GM21381 (cell line): Measurements from ENCODE around the gene COLQ.
"Not testable (repeated sequence)": the region's sequence is repeated elsewhere in the genome, so short reads cannot be mapped to it uniquely, and the experiment has no call there.

Source experiments
- ATAC-seq: cut with Tn5 transposase; IDR thresholded peaks from one replicate; pipeline ENCODE4 v1.9.1; 2021; ENCODE audit warnings: mild to moderate bottlenecking, moderate library complexity; ENCODE audit not compliant: unreplicated experiment

Gene COLQ

DNA sequence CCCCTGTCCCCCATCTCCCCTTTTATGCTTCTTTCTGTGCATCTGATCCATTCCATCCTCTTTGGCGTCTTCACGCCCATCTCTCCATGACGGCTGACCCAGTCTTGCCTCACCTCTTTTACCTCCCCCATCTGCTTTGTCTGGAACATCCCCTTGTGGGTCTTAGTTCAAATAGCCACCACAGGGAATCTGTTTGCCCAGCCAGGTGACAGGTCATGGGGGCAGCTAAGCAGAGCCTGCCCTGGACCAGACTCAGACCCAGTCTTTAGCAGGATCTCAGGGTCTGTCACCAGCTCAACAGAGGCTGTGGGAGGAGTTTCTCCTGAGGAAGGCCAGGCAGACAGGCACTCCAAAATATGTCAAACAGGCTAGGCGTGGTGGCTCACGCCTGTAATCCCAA lies 28.1 kb downstream of the COLQ start:
- no peak for ATAC-seq

GRCh38 chr3:15492847-15493360 lies 28.6 kb downstream of the COLQ start:
- ATAC-seq, result no peak

DNA sequence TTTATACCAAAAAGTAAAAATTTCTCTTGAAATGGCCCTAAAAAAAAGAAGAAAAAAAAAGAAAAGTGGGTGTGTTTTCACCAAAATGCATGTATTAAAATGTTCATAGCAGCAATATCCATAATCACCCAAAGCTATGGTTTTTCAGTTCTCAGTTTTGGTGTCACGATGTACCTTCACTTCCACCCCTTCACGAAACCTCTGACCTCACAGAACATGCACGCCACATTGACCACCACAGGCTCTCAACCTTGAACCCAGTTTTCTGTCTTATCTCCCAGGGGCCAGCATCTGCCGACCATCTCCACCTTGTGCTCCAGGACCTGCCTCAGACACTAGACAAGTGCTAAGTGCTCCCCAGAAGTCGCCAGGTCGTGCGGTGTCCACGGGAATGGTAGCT lies 30.4 kb downstream of the COLQ start:
- ATAC-seq, result no peak

DNA sequence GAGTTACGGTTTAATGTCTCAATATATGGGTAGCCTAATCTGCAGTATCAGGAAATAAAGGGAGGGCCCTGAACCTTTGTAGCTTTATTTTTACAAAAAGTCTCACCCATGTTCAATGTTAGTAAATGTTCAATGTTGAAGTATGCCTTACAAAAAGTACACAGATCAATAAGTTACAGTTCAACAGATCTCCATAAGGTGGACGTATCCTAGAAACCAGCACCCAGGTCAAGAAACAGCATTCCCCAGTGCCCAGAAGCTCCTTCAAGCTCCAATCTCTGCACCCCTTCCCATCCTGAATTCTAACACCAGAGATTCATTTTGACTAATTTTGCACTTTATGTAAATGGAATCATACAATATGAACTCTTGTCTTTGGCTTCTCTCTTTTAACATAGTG lies 31.3 kb downstream of the COLQ start:
- ATAC-seq, result no peak

DNA sequence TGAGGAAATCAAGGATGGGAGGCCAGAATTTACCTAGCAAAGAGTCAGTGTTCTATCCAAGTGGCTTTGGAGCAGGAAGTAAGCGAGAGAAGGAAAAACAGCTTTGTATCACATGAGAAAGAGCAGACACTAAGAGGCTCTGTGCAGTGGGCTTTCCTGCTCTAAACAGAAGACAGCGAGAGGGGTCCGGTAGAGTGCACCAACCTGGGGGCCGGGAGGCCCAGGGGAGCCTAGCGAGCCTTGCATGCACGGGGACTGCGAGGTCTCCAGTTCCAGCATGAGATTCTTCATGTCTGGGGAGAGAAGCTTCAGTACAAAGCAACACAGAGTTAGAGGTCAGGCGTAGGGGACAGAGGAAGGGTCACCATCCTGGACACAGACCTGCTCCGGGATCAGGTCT lies 33.5 kb downstream of the COLQ start:
- ATAC-seq, result no peak

DNA sequence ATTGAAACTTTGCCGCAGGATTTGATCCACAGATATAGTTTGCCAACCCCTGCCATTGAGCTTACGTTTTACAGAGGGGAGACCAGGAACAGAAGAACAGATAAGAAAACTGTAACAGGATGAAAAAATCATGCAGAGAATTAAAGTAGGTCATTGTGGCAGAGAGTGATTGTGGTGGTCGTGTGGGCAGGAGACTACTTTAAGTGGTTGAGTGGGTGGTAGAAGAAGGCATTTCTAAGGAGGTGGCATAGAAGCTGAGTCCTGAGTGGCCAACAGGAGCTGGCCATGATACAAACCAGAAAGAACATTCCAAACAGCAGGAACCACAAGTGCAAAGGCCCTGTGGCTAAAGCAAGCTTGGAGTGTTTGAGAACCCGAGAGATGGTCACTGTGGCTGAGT lies 34.5 kb downstream of the COLQ start:
- no peak for ATAC-seq

DNA sequence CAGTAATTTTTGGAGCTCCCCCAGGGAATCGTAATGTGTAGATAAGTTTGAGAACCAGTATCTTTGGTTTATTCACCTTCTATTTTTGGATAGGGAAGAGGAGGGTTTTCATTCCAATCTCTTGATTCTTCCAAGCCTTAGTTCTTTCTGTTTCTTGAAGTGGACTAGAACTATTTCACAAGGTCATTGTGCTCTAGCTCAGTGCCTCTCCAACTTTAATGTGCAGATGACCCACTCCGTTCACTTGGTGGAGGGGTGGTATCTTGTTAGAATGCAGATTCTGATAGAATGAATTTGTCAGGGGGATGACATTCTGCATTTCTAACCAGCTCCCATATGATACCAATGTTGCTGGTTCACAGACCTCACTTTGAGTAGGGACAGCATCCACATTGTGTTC lies 35.5 kb downstream of the COLQ start:
- ATAC-seq, result no peak

- not testable (repeated sequence) for ATAC-seq
These were observed 37.0 kb downstream of the COLQ start for GRCh38 chr3:15484551-15484950.

DNA sequence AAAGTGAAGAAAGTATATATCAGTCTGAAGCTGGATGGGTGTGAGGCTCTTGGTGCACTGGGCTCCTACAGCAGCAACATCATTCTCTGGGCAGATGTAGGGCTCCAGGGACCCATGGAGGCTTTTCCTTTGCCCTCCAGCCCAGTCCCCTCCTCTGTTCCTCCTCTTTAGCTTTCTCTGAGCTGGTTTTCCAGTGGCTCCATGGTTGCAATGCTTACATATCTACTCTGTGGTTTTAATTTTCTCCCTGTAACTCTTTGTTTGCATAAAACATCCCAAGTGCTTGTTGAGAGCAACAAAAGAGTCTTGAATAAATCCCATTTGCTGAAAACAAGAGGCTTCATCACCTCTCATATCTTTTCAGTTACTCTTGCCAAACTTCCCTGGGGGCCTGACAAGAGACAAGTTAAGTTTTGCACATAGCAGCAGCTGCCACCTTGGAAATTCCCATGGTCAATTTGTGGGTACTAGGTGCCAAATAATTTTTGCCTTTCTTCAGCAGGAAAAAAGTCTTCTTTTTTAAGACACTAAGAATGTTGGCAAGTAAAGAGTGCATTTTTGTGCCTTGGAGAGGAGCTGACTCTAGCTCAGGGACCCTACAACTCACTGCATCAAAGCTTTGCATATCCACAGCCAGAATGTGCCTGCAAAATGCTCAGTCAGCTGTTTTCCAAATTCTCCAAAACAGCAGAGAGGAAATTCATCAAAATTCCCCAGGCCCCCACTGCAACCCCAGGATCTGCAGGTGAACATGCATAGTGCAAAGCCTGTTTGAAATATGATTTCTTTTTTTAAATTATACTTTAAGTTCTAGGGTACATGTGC lies 41.9 kb downstream of the COLQ start:
- ATAC-seq, result no peak

- no peak for ATAC-seq
These were observed 42.9 kb downstream of the COLQ start for GRCh38 chr3:15478640-15478979.

- ATAC-seq, result no peak
These were observed 43.4 kb downstream of the COLQ start for GRCh38 chr3:15477951-15478639.

GRCh38 chr3:15476378-15476777 lies 45.1 kb downstream of the COLQ start:
- no peak for ATAC-seq

DNA sequence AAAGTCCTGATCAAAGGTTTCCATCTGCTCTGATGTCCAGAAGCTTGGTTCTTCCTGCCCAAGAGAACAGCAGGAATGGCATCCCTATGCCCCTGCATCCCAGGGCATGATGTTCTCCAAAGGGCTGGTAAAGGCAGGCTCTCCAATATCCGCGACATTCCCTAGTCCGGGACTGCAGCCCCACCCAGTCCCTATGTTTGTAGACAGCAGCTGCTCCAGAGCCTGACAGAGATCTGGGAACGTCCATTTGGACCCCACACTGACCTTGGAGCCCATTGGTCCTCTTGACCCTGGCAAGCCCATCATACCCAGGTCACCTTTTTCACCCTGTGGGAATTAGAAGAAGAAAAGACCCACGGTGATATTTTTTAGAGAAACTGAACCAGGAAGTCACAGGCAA lies 46.3 kb downstream of the COLQ start:
- no peak for ATAC-seq

GRCh38 chr3:15471861-15472260 lies 49.6 kb downstream of the COLQ start:
- no peak for ATAC-seq

DNA sequence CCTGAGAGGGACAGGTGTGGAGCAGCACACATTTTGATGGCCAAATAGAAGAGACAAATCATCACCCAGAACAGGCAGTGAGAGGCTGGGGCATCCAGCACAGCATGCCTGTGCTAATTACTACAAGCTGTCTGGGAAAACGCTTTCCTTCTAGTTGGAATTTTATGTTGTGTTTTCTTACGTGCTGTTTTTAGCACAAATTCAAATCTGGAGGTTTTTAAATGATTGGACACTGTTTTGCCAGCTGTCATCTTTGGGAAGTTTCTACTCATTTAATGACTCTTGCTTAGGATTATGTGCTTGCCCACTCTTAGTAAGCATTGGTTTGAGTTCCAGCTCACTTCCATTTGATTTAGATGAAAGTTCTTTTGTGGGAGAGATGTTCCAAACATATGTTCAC lies 50.7 kb downstream of the COLQ start:
- ATAC-seq, result no peak

DNA sequence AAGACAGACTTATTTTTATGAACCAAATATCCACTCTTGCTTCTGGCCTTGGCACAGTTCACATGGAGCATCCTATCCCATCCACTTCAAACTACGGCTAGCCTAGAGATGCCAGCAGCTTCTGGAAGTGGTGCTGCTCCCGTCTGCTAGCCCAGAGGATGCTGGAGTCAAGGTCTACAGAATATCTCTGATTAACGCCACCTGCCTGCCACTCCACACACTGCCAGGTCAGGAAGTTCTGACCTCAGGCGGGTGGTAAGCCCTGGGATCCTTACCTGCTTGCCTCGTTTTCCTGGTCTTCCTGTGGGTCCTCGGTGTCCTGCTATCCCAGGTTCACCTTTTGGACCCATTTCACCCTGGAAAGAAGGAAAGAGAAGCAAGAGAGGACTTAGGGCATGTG lies 51.2 kb downstream of the COLQ start:
- no peak for ATAC-seq

GRCh38 chr3:15467227-15468181 lies 54.0 kb downstream of the COLQ start:
- peak; percentile 68 for ATAC-seq

- ATAC-seq, result no peak
These were observed 55.5 kb downstream of the COLQ start for GRCh38 chr3:15465876-15466585.

DNA sequence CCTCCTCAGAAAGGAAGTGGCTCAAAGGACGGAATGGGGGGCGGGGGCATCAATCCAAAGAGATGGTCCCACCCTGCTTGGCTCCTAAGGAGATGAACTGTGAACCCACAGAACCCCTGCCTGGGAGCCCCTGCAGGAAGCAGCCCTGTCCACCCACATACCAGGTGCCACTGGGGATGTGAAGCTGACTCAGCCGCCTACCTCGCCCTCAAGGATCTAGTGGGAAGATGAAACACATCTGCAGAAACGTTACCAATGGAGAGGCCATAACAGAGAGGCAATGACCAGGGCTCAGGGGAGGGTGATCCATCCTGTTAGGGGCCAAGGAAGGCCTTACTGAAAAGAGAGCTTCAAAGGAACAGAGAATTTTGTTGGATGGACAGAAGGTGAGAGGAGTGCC lies 59.1 kb downstream of the COLQ start:
- no peak for ATAC-seq

- ATAC-seq, result no peak
These were observed 60.5 kb downstream of the COLQ start for GRCh38 chr3:15460891-15461531.
